Measurements from ENCODE around the gene AK3. TPM values are rescaled to one million over a fixed set of nuclear protein-coding genes. Genes with fewer than 3 reads are reported as not detected.
A peak's percentile ranks its signal among the peaks of the same experiment; 100 is the strongest.
"Not testable (repeated sequence)": the region's sequence is repeated elsewhere in the genome, so short reads cannot be mapped to it uniquely, and the experiment has no call there.

AK3 gene
- total RNA-seq, 4 donors from 2014 or later, result 57.9 to 129 (median 78.4) TPM

DNA sequence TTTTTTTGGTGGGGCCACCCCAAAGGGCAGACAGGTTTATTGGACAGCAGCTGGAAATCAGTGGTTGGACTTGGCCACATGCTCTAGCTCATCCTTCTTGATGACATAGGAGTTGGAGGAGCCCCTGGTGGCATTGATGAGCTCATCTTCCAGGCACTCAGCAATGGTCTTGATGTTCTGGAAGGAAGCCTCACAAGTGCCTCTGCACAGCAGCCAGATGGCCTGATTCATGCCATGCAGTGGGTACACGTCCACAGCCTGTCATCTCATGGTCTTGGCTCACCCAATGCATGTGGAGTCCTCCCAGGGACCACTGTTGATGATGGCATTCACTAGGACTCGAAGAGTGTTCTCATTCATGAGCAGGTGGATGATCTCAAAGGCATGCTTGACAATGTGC, 40.4 kb upstream of the AK3 start:
- Histone ChIP-seq H3K4me1 (no peaks in the 10 kb centered on the region), H3K36me3 (no peaks in the 10 kb centered on the region), H3K27me3 (no peaks in the 10 kb centered on the region), H3K9me3 (no peaks in the 10 kb centered on the region), H3K27ac (no peak overlapping the region), H3K4me3 (no peak overlapping the region)
- intact Hi-C loops (cut with DNase I; ENCODE audit: low total_unique reads), result no loop called here
- no peak for DNase-seq
- no peak for TF ChIP-seq POLR2A (IDR thresholded peaks at IDR 0.05)
- no peak for TF ChIP-seq CTCF (IDR thresholded peaks at IDR 0.05)

DNA sequence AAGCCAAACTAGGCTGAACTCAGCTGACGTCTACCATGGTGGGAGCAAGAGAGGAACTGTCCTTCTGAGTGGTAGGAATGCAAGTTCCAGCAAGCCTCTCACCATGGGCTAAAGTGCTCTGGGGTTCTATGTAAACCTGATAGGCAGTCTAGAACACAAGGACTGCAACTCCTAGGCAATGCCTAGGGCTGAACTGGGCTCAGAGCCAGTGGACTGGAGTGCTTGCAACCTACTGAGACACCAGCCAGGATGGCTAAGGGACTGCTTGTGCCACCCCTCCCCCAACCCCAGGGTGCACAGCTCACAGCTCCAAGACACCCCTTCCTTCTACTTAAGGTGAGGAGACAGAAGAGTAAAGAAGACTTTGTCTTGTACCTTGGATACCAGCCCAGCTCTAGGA, 39.6 kb upstream of the AK3 start:
- no peak overlapping the region for H3K27ac ChIP-seq
- no peaks in the 10 kb centered on the region for H3K27me3 ChIP-seq
- H3K4me1 ChIP-seq, result no peaks in the 10 kb centered on the region
- H3K4me3 ChIP-seq, result no peak overlapping the region
- H3K36me3 ChIP-seq, result no peaks in the 10 kb centered on the region
- no peak for TF ChIP-seq CTCF (IDR thresholded peaks at IDR 0.05)
- no peak for TF ChIP-seq POLR2A (IDR thresholded peaks at IDR 0.05)
- H3K9me3 ChIP-seq, result no peaks in the 10 kb centered on the region
- intact Hi-C loops (cut with DNase I; ENCODE audit: low total_unique reads), result no loop called here
- DNase-seq, result no peak

GRCh38 chr9:4774958-4775357, 34.0 kb upstream of the AK3 start:
- H3K27me3 ChIP-seq; H3K36me3 ChIP-seq; H3K4me1 ChIP-seq; DNase-seq; intact Hi-C loops (cut with DNase I; ENCODE audit: low total_unique reads); H3K4me3 ChIP-seq; H3K9me3 ChIP-seq; H3K27ac ChIP-seq: not testable (repeated sequence)

DNA sequence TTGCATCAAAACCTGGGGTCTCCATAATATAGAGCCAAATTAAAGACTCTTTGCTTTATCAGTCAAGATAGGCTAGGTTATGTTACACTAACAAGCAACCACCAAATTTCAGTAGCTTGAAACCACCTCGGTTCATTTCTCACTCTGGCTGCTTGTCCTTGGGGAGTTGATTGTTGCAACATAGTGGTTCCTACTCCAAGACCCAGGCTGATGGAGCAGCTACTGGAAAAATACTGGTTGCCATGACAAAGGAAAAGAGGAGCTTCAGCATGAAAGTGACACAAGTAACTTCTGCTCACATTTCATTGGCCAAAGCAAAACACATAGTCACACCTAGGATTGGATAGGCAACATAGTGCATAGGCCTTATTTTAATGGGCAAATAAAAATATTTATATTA, 33.2 kb upstream of the AK3 start:
- Histone ChIP-seq H3K9me3 (no peaks in the 10 kb centered on the region), H3K27me3 (no peaks in the 10 kb centered on the region), H3K4me1 (no peaks in the 10 kb centered on the region), H3K4me3 (no peak overlapping the region), H3K36me3 (no peaks in the 10 kb centered on the region), H3K27ac (no peak overlapping the region)
- TF ChIP-seq CTCF (IDR thresholded peaks at IDR 0.05) (no peak), POLR2A (IDR thresholded peaks at IDR 0.05) (no peak)
- intact Hi-C loops (cut with DNase I; ENCODE audit: low total_unique reads), result no loop called here
- DNase-seq, result peak in 1 of 2 donors; percentile 38

DNA sequence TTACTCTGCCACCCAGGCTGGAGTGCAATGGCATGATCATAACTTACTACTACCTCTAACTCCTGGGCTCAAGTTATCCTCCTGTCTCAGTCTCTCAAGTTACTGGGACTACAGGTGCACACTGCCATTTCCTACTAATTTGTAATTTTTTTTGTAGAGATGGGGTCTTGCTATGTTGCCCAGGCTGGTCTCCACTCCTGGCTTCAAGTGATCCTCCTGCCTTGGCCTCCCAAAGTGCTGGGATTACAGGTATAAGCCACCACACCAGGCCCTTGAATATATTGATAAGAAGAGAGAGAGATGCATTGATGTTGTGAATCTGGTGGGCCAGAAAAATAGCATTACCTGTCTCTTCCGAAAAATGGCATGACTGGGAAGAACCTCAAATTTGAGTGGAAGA, 30.8 kb upstream of the AK3 start:
- Histone ChIP-seq H3K4me1 (no peaks in the 10 kb centered on the region), H3K9me3 (no peaks in the 10 kb centered on the region), H3K27ac (no peak overlapping the region), H3K36me3 (no peaks in the 10 kb centered on the region), H3K27me3 (no peaks in the 10 kb centered on the region), H3K4me3 (no peak overlapping the region)
- intact Hi-C loops (cut with DNase I; ENCODE audit: low total_unique reads), result no loop called here
- DNase-seq, result no peak
- TF ChIP-seq CTCF (IDR thresholded peaks at IDR 0.05), result no peak
- no peak for TF ChIP-seq POLR2A (IDR thresholded peaks at IDR 0.05)
